Neural progenitor cell (in vitro differentiated cells): ENCODE results near the gene DBR1. TPM values are rescaled to one million over a fixed set of nuclear protein-coding genes. Genes with fewer than 3 reads are reported as not detected.

Experiments
- DNase-seq: peaks from one replicate; pipeline ENCODE4 v3.0.0-alpha.2; 2016; ENCODE audit warnings: low spot score
- H2AFZ ChIP-seq: fragments of 200-600 bp; sonication (generic); replicated peaks from 2 replicates; pipeline ENCODE4 v1.6.1; 2016; ENCODE audit warnings: antibody characterized with exemption
- H3F3A ChIP-seq: fragments of 200-600 bp; sonication (generic); 2 replicates; pipeline ENCODE4 v1.6.1; 2016; ENCODE audit warnings: antibody characterized with exemption, low read depth
- H3K27ac ChIP-seq: fragments of 200-600 bp; sonication (generic); 2 replicates; pipeline ENCODE4 v1.5.1; 2016; ENCODE audit warnings: mild to moderate bottlenecking
- H3K27me3 ChIP-seq: fragments of 200-600 bp; sonication (generic); 2 replicates; pipeline ENCODE4 v1.6.1; 2016; ENCODE audit warnings: mild to moderate bottlenecking, moderate library complexity
- H3K36me3 ChIP-seq: fragments of 200-600 bp; sonication (generic); 2 replicates; pipeline ENCODE4 v1.5.1; 2016
- H3K4me1 ChIP-seq: fragments of 200-600 bp; sonication (generic); 2 replicates; pipeline ENCODE4 v1.6.1; 2016; ENCODE audit warnings: mixed run types
- H3K4me2 ChIP-seq: fragments of 200-600 bp; sonication (generic); 2 replicates; pipeline ENCODE4 v1.6.1; 2016
- H3K4me3 ChIP-seq: fragments of 200-600 bp; sonication (generic); 2 replicates; pipeline ENCODE4 v1.5.1; 2016
- H3K79me2 ChIP-seq: fragments of 200-600 bp; sonication (generic); 2 replicates; pipeline ENCODE4 v1.6.1; 2016; ENCODE audit warnings: low read depth
- H3K9ac ChIP-seq: fragments of 200-600 bp; sonication (generic); 2 replicates; pipeline ENCODE4 v1.6.1; 2016
- H3K9me3 ChIP-seq: fragments of 200-600 bp; sonication (generic); 2 replicates; pipeline ENCODE4 v1.5.1; 2016; ENCODE audit warnings: low read depth
- H4K20me1 ChIP-seq: fragments of 200-600 bp; sonication (generic); 2 replicates; pipeline ENCODE4 v1.6.1; 2016; ENCODE audit warnings: low read depth
- H3K27ac Mint-ChIP-seq: 3 replicates; pipeline ENCODE4 v1.8.0; 2021; ENCODE audit warnings: mixed read lengths
- H3K27me3 Mint-ChIP-seq: 2 replicates; pipeline ENCODE4 v1.8.0; 2022; ENCODE audit warnings: low read depth, mild to moderate bottlenecking, inconsistent platforms, moderate library complexity, mixed read lengths; ENCODE audit not compliant: insufficient read depth
- H3K36me3 Mint-ChIP-seq: 3 replicates; pipeline ENCODE4 v1.8.0; 2021; ENCODE audit warnings: mixed read lengths
- H3K4me1 Mint-ChIP-seq: 3 replicates; pipeline ENCODE4 v1.8.0; 2021; ENCODE audit warnings: mixed read lengths
- H3K4me3 Mint-ChIP-seq: 3 replicates; pipeline ENCODE4 v1.8.0; 2021; ENCODE audit warnings: mild to moderate bottlenecking, moderate library complexity, mixed read lengths
- H3K9me3 Mint-ChIP-seq: 3 replicates; pipeline ENCODE4 v1.8.0; 2020; ENCODE audit warnings: mixed read lengths
- CTCF ChIP-seq: fragments of 200-600 bp; sonication (generic); IDR thresholded peaks from 2 replicates; pipeline ENCODE4 v1.5.1; 2017; ENCODE audit warnings: antibody characterized with exemption, mild to moderate bottlenecking
- EZH2 ChIP-seq: fragments of 200-600 bp; sonication (generic); IDR thresholded peaks from 2 replicates; pipeline ENCODE4 v1.6.1; 2017; ENCODE audit warnings: antibody characterized with exemption, mild to moderate bottlenecking, moderate library complexity
- EZH2phosphoT487 ChIP-seq: fragments of 200-600 bp; sonication (generic); IDR thresholded peaks from 2 replicates; pipeline ENCODE4 v1.6.1; 2017; ENCODE audit warnings: antibody characterized with exemption
- total RNA-seq: library from RNA; depleted of rRNA; stranded (reverse); fragments of >200 nt; gene quantifications from 2 replicates; pipeline ENCODE4 v1.2.3, GENCODE V29; 2015; ENCODE audit warnings: low replicate concordance

The DBR1 gene
- total RNA-seq, 1 donor from 2014 or later: 32.1 TPM

- peaks cover 2% of the 10 kb centered on the region for H3K27me3 Mint-ChIP-seq
- no peak for TF ChIP-seq EZH2phosphoT487
- no peak for TF ChIP-seq CTCF
- no peak for TF ChIP-seq EZH2
- no peaks in the 10 kb centered on the region for H3K27me3 ChIP-seq
- no peaks in the 10 kb centered on the region for H3K9me3 ChIP-seq
- H3F3A ChIP-seq: no peaks in the 10 kb centered on the region
- no peak overlapping the region for H3K4me2 ChIP-seq
- H3K36me3 Mint-ChIP-seq: no peaks in the 10 kb centered on the region
- no peak overlapping the region for H3K27ac Mint-ChIP-seq
- H2AFZ ChIP-seq: no peak overlapping the region
- H3K36me3 ChIP-seq: no peaks in the 10 kb centered on the region
- DNase-seq: no peak
- H3K4me1 ChIP-seq: peaks cover 10% of the 10 kb centered on the region
- peaks cover 8% of the 10 kb centered on the region for H3K4me1 Mint-ChIP-seq
- no peak overlapping the region for H3K4me3 Mint-ChIP-seq
- H3K79me2 ChIP-seq: no peaks in the 10 kb centered on the region
- H4K20me1 ChIP-seq: no peaks in the 10 kb centered on the region
- peaks cover 4% of the 10 kb centered on the region for H3K9me3 Mint-ChIP-seq
- no peak overlapping the region for H3K27ac ChIP-seq
- no peak overlapping the region for H3K4me3 ChIP-seq
- no peak overlapping the region for H3K9ac ChIP-seq
Measured at GRCh38 chr3:138124188-138124587, 50.5 kb downstream of the DBR1 start.

- Mint-ChIP-seq H3K4me1 (peaks cover 6% of the 10 kb centered on the region), H3K36me3 (no peaks in the 10 kb centered on the region), H3K27me3 (peaks cover 6% of the 10 kb centered on the region), H3K27ac (no peak overlapping the region), H3K9me3 (peaks cover 4% of the 10 kb centered on the region), H3K4me3 (no peak overlapping the region)
- no peak for TF ChIP-seq EZH2phosphoT487
- no peak for TF ChIP-seq EZH2
- no peak for TF ChIP-seq CTCF
- Histone ChIP-seq H3K27ac (no peak overlapping the region), H3K79me2 (peaks cover 4% of the 10 kb centered on the region), H2AFZ (peak overlapping the region; percentile 45), H3K36me3 (no peaks in the 10 kb centered on the region), H3K4me1 (peaks cover 5% of the 10 kb centered on the region), H3K27me3 (no peaks in the 10 kb centered on the region), H3K9me3 (no peaks in the 10 kb centered on the region), H3K4me3 (no peak overlapping the region), H3K4me2 (no peak overlapping the region), H3F3A (peaks cover 13% of the 10 kb centered on the region), H4K20me1 (no peaks in the 10 kb centered on the region), H3K9ac (no peak overlapping the region)
- DNase-seq: no peak
Measured at GRCh38 chr3:138119423-138119766, 55.3 kb downstream of the DBR1 start.

GRCh38 chr3:138118612-138119422 lies 55.9 kb downstream of the DBR1 start:
- H2AFZ ChIP-seq: peak overlapping the region; percentile 45
- H3F3A ChIP-seq: peaks cover 16% of the 10 kb centered on the region
- no peak overlapping the region for H3K27ac ChIP-seq
- no peak overlapping the region for H3K4me3 Mint-ChIP-seq
- TF ChIP-seq EZH2phosphoT487: no peak
- peak; percentile 78 for TF ChIP-seq CTCF
- H3K27me3 Mint-ChIP-seq: peaks cover 6% of the 10 kb centered on the region
- peaks cover 2% of the 10 kb centered on the region for H3K9me3 Mint-ChIP-seq
- peak; percentile 77 for DNase-seq
- H4K20me1 ChIP-seq: no peaks in the 10 kb centered on the region
- H3K9ac ChIP-seq: no peak overlapping the region
- no peaks in the 10 kb centered on the region for H3K9me3 ChIP-seq
- no peak overlapping the region for H3K4me2 ChIP-seq
- peaks cover 10% of the 10 kb centered on the region for H3K79me2 ChIP-seq
- H3K4me3 ChIP-seq: no peak overlapping the region
- H3K36me3 ChIP-seq: no peaks in the 10 kb centered on the region
- H3K4me1 Mint-ChIP-seq: peaks cover 11% of the 10 kb centered on the region
- no peaks in the 10 kb centered on the region for H3K27me3 ChIP-seq
- H3K27ac Mint-ChIP-seq: no peak overlapping the region
- H3K4me1 ChIP-seq: peaks cover 10% of the 10 kb centered on the region
- H3K36me3 Mint-ChIP-seq: no peaks in the 10 kb centered on the region
